SU-DHL-6 (cell line): ENCODE data around the gene BTN2A1.

ENCODE experiments used
- CTCF ChIP-seq: fragments of 200-600 bp; sonication (generic); IDR thresholded peaks from one replicate; pipeline ENCODE4 v1.5.1; 2017; ENCODE audit warnings: antibody characterized with exemption, mild to moderate bottlenecking, low read length, moderate library complexity; ENCODE audit not compliant: insufficient read depth, poor library complexity, severe bottlenecking
- EZH2phosphoT487 ChIP-seq: fragments of 200-600 bp; sonication (generic), shearing (Covaris generic); conservative IDR thresholded peaks from 2 replicates; pipeline ENCODE4 v1.6.1; 2018; ENCODE audit warnings: mild to moderate bottlenecking, antibody characterized with exemption, low read length, moderate library complexity, mixed read lengths

- TF ChIP-seq CTCF (no peak), EZH2phosphoT487 (no peak)
These were observed 15.6 kb downstream of the BTN2A1 start for GRCh38 chr6:26473429-26473757.
